Choroid plexus epithelial cell (primary cell): ENCODE results near the gene TMEM45A.
A peak's percentile ranks its signal among the peaks of the same experiment; 100 is the strongest.

ENCODE experiments used
- DNase-seq: peaks from one replicate; pipeline ENCODE4 v3.0.0-alpha.2; 2010; ENCODE audit warnings: low read depth
- H3K4me3 ChIP-seq: 2 replicates; pipeline ENCODE4 v1.5.1; 2011; ENCODE audit warnings: low read depth, mild to moderate bottlenecking, control low read depth, low read length, moderate library complexity
- TF ChIP-seq, protein P1 (sequence below): conservative IDR thresholded peaks from 2 replicates; pipeline ENCODE4 v1.5.1; 2011; ENCODE audit warnings: low read depth, mild to moderate bottlenecking, control low read depth, inconsistent platforms, low read length, moderate library complexity

Gene TMEM45A

DNA sequence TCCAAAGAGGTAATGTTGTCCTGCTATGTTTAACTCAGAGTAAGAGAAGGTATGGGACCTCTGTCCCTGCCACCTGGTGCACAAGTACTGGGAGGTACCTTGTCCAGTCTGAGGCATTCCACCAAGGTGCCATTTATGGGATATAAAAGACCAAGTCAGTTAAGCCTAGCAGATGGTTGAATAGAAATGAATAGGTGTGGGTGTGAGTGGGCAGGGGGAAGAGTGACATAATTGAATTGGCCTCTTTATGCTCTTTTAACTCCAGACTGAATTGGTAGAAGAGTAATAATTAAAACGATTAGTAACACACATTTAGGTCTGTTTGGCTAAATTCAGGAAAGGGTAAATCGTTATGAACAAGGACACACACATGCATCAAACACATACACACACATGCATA, 117.5 kb downstream of the TMEM45A start:
- TF ChIP-seq, protein P1, sequence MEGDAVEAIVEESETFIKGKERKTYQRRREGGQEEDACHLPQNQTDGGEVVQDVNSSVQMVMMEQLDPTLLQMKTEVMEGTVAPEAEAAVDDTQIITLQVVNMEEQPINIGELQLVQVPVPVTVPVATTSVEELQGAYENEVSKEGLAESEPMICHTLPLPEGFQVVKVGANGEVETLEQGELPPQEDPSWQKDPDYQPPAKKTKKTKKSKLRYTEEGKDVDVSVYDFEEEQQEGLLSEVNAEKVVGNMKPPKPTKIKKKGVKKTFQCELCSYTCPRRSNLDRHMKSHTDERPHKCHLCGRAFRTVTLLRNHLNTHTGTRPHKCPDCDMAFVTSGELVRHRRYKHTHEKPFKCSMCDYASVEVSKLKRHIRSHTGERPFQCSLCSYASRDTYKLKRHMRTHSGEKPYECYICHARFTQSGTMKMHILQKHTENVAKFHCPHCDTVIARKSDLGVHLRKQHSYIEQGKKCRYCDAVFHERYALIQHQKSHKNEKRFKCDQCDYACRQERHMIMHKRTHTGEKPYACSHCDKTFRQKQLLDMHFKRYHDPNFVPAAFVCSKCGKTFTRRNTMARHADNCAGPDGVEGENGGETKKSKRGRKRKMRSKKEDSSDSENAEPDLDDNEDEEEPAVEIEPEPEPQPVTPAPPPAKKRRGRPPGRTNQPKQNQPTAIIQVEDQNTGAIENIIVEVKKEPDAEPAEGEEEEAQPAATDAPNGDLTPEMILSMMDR: no peak
- DNase-seq: no peak
- H3K4me3 ChIP-seq: no peak overlapping the region

DNA sequence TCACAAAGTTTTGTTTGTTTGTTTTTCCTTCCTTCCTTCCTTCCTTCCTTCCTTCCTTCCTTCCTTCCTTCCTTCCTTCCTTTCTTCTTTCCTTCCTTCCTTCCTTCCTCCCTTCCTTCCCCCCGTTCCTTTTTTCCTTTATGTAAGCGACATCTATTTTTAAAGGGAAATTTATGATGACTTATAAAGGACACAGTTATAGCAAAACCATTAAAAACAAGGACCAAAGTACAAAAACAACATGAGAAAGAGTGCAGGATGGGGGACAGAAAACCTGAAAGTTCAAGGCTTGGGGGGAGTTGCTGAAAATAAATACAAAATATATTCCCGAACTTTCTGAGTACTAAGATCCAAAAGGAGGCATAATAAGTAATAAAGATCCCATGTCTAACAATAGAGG, 118.8 kb downstream of the TMEM45A start:
- TF ChIP-seq, protein P1: no peak
- DNase-seq: no peak
- H3K4me3 ChIP-seq: no peak overlapping the region

DNA sequence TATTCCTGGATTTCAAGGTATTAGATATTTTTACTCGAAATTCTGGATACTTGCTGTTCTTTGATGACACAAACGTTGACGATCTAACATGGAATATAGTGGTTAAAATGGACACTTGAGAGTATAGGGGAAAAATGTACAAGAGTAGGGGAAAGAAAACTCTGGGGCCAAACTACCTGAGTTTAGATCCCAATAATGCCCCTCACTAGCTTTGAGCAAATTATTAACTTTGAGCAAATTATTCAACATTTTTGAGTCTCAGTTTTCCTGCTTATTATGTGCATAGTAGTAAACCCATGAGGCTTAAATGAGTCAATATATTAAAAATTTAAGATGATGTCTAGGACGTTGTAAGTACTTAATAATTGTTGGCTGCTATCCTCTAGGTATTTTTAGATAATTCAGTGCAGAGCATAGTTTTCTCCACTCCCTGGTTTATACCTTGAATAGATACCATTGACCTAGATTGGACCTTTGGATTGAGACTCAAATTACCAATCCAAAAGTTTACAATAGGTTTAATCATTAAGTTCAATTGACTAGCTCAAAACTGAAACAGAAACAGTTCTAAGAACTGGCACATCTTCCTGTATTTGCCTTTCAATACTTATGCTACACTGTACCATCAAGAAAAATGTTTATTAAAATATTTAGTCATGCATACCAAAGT, 121.4 kb downstream of the TMEM45A start:
- DNase-seq: no peak
- H3K4me3 ChIP-seq: no peak overlapping the region
- TF ChIP-seq, protein P1: no peak

DNA sequence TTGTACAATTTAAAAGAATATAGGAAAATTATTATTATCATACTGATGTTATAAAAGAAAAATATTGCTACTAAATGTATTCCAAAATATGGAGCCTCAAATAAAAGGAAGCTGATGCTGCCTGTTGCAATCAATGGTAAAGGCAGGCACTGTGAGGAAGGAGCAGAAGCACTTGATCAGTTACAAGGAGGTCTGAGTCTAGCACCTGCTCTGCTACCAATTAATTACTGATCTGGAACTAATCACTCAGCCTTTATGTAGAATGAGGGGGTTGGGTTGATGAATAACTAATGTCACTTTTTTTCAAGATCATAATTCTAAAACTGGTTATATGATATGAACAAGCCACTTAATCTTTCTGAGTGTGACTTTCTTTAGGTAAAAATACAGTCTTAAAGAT, 122.5 kb downstream of the TMEM45A start:
- H3K4me3 ChIP-seq: no peak overlapping the region
- TF ChIP-seq, protein P1: no peak
- DNase-seq: no peak

DNA sequence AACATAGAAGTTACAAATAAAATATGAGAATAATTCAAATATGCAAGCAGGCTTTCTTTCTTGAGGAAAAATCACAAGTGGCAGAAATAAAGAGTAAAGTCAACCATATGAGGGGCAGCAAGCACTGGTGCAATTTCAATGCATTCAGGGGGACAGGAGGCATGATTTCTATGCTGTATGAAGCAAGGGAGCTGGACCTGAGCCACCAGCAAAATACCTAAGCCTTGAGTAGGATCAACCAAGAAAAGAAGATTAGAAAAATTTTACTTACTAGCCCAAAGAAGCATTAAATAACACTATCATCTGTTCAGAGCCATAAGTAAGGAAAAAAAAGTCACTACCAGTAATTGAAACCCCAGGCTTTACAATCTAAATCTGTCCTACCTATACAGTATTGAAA, 123.3 kb downstream of the TMEM45A start:
- no peak overlapping the region for H3K4me3 ChIP-seq
- DNase-seq: peak; percentile 65
- TF ChIP-seq, protein P1: no peak

DNA sequence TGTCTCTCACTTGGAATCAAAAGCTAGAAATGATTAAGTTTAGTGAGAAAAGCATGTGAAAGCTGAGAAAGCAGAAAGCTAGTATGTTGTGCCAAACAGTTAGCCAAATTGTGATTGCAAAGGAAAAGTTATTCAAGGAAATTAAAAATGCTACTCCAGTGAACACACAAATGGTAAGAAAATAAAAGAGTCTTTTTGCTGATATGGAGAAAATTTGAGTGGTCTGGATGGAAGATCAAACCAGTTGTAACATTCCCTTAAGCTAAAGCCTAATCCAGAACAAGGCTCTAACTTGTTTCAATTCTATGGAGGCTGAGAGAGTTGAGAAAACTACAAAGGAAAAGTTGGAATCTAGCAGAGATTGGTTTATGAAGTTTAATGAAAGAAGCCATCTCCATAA, 128.8 kb downstream of the TMEM45A start:
- H3K4me3 ChIP-seq: no peak overlapping the region
- DNase-seq: no peak
- TF ChIP-seq, protein P1: no peak
